ENCODE data around the gene NELFA. TPM values are rescaled to one million over a fixed set of nuclear protein-coding genes. Genes with fewer than 3 reads are reported as not detected.
A peak's percentile ranks its signal among the peaks of the same experiment; 100 is the strongest.

Gene NELFA
- total RNA-seq, 2 donors from 2014 or later = 44.8 to 53.8 TPM

- peaks cover 0 to 27% of the 10 kb centered on the region in 2 donors for H3K36me3 Mint-ChIP-seq
- H3K9me3 Mint-ChIP-seq = no peaks in the 10 kb centered on the region
- ATAC-seq (no peak), DNase-seq (ENCODE audit: low spot score in 2 of 2) (no peak)
- H3K27ac Mint-ChIP-seq = no peak overlapping the region
Measured at GRCh38 chr4:1945912-1946311, 62.9 kb downstream of the NELFA start.

- ATAC-seq (no peak), DNase-seq (ENCODE audit: low spot score in 2 of 2) (no peak)
- Mint-ChIP-seq H3K9me3 (no peaks in the 10 kb centered on the region), H3K36me3 (peaks cover 0 to 29% of the 10 kb centered on the region in 2 donors), H3K27ac (peak overlapping the region in 1 of 2 donors; percentile 65)
Measured at GRCh38 chr4:1945124-1945895, 63.5 kb downstream of the NELFA start.

GRCh38 chr4:1943928-1944327 is 64.8 kb downstream of the NELFA start:
- DNase-seq (ENCODE audit: low spot score in 2 of 2) (no peak), ATAC-seq (no peak)
- no peak overlapping the region for H3K27ac Mint-ChIP-seq
- peaks cover 0 to 38% of the 10 kb centered on the region in 2 donors for H3K36me3 Mint-ChIP-seq
- no peaks in the 10 kb centered on the region for H3K9me3 Mint-ChIP-seq

- Mint-ChIP-seq H3K36me3 (peaks cover 0 to 35% of the 10 kb centered on the region in 2 donors), H3K27ac (peak overlapping the region in 1 of 2 donors; percentile 9), H3K9me3 (no peaks in the 10 kb centered on the region)
- no peak for ATAC-seq
- no peak for DNase-seq (ENCODE audit: low spot score in 2 of 2)
Measured at GRCh38 chr4:1940566-1940965, 68.2 kb downstream of the NELFA start.

GRCh38 chr4:1939664-1940509 is 68.9 kb downstream of the NELFA start:
- ATAC-seq = no peak
- Mint-ChIP-seq H3K9me3 (no peaks in the 10 kb centered on the region), H3K27ac (no peak overlapping the region), H3K36me3 (peaks cover 0 to 35% of the 10 kb centered on the region in 2 donors)
- DNase-seq (ENCODE audit: low spot score in 2 of 2) = no peak

- ATAC-seq = no peak
- peaks cover 0 to 26% of the 10 kb centered on the region in 2 donors for H3K36me3 Mint-ChIP-seq
- DNase-seq (ENCODE audit: low spot score in 2 of 2) = no peak
- no peaks in the 10 kb centered on the region for H3K9me3 Mint-ChIP-seq
- no peak overlapping the region for H3K27ac Mint-ChIP-seq
Measured at GRCh38 chr4:1938027-1938426, 70.7 kb downstream of the NELFA start.

GRCh38 chr4:1937550-1937949 is 71.2 kb downstream of the NELFA start:
- H3K36me3 Mint-ChIP-seq = peaks cover 0 to 22% of the 10 kb centered on the region in 2 donors
- ATAC-seq (no peak), DNase-seq (ENCODE audit: low spot score in 2 of 2) (no peak)

GRCh38 chr4:1933700-1934099 is 75.1 kb downstream of the NELFA start:
- DNase-seq (ENCODE audit: low spot score in 2 of 2) = no peak
- H3K36me3 Mint-ChIP-seq = peaks cover 12 to 13% of the 10 kb centered on the region in 2 donors
- no peak overlapping the region for H3K27ac Mint-ChIP-seq
- no peaks in the 10 kb centered on the region for H3K9me3 Mint-ChIP-seq
- ATAC-seq = no peak

More at GRCh38 chr4:1937550-1937949, 71.2 kb downstream of the NELFA start:
- Mint-ChIP-seq H3K9me3 (no peaks in the 10 kb centered on the region), H3K27ac (no peak overlapping the region)

- no peak overlapping the region for H3K27ac Mint-ChIP-seq
- ATAC-seq (peak; percentile 12 to 15), DNase-seq (ENCODE audit: low spot score in 2 of 2) (no peak)
- no peaks in the 10 kb centered on the region for H3K9me3 Mint-ChIP-seq
- H3K36me3 Mint-ChIP-seq = peaks cover 12 to 19% of the 10 kb centered on the region in 2 donors
Measured at GRCh38 chr4:1932736-1933135, 76.0 kb downstream of the NELFA start.

Other genes starting within 250 kb of the NELFA start
- under 1 TPM in 1 of 2 donors, not detected in 1; 0.12 TPM for gene FGFR3, start 215.7 kb downstream of the NELFA start, total RNA-seq
- 10 to 100 TPM; 28.3 to 45.2 TPM for gene LETM1, start 152.8 kb downstream of the NELFA start, total RNA-seq
- 100 to 1,000 TPM; 233 to 254 TPM for gene NSD2, start 137.6 kb downstream of the NELFA start, total RNA-seq
- under 1 TPM in 1 of 2 donors, not detected in 1; 0.99 TPM for gene NAT8L, start 50.4 kb upstream of the NELFA start, total RNA-seq
- 10 to 100 TPM; 22.1 to 24.9 TPM for gene HAUS3, start 233.1 kb upstream of the NELFA start, total RNA-seq
- gene POLN, start 233.1 kb upstream of the NELFA start, total RNA-seq = 1 to 10 TPM; 1.8 to 7.3 TPM